GM12864 (cell line): ENCODE measurements around the gene CCDC32.

Experiments used
- DNase-seq: peaks from one replicate; pipeline ENCODE4 v3.0.0-alpha.2; 2011; ENCODE audit warnings: low read depth
- H3K4me3 ChIP-seq: 2 replicates; pipeline ENCODE4 v1.5.1; 2011; ENCODE audit warnings: mild to moderate bottlenecking, low read depth, low read length, control low read depth
- CTCF ChIP-seq: IDR thresholded peaks from 2 replicates; pipeline ENCODE4 v1.5.1; 2011; ENCODE audit warnings: low read depth, mild to moderate bottlenecking, moderate library complexity, low read length, control low read depth, inconsistent platforms; ENCODE audit errors: missing control alignments

The CCDC32 gene

DNA sequence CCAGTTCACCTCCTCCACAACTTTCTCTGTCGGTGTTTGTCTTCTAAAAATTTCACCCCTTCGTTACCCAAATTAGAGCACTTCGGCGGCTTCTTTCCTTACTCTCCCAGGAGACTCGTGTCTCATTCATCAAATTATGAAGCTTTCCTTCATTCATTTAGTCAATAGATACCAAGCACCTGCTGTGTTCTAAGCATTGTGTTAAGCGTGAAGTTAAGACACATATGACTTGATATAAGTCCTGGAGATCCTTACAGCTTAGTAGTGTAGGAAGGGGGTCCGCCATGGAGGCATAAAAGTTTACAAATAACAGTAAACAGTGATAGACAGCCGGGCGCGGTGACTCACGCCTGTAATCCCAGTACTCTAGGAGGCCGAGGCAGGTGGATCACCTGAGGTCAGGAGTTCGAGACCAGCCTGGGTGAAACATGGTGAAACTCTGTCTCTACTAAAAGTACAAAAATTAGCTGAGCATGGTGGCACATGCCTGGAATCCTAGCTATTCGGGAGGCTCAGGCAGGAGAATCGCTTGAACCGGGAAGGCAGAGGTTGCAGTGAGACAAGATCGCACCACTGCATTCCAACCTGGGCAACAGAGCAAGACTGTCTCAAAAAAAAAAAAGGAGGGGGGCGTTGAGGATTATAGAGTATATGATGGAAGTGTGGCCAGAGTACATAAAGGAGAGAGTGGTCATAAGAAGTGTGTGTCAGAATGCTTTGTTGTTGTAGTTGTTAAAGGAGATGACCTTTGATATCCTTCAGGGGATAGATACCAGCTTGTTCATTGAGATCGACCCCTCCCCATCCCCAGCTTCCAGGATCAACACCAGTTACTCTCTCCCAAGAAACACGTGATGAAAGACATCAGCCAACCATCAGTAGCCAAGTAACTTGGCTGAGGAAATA lies 744 bp upstream of the CCDC32 start:
- H3K4me3 ChIP-seq: peak overlapping the region; percentile 67
- no peak for TF ChIP-seq CTCF
- no peak for DNase-seq

DNA sequence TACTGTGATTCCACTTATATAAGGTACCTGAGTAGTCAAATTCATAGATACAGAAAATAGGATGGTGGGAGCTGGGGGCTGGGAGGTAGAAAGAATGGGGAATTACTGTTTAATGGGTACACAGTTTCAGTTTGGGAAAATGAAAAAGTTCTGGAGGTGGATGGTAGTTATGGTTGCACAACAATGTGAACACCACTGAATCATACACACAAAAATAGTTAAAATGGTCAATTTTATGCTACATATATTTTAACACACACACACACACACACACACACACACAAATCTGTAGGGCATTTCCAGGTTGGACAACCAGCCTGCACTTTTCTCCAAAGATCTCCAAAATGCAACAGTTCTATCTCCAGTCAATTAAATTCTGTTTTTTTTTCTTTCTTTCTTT lies 1.4 kb downstream of the CCDC32 start:
- peak overlapping the region; percentile 15; the same call in 1 of the 2 replicates for H3K4me3 ChIP-seq
- DNase-seq: no peak
- no peak for TF ChIP-seq CTCF

DNA sequence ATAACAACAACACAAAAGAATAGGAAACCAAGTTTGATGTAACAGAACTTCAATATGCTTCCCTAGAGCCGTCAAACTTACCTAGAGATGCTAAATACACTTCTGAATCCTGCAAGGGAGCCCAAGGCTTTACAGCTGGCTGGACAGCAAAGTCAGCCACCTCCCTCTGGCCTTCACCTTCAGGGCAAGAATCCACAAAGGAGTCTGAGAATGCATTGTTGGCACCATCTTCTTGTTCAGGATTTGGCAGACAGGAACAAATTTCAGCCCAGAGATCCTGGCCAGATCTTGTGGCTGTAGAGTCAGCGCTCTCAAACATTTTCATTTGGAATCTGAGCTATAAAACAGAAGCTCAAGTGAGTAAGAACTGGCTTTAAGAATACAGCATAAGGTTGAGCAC lies 2.2 kb downstream of the CCDC32 start:
- no peak for TF ChIP-seq CTCF
- no peak overlapping the region for H3K4me3 ChIP-seq
- no peak for DNase-seq

DNA sequence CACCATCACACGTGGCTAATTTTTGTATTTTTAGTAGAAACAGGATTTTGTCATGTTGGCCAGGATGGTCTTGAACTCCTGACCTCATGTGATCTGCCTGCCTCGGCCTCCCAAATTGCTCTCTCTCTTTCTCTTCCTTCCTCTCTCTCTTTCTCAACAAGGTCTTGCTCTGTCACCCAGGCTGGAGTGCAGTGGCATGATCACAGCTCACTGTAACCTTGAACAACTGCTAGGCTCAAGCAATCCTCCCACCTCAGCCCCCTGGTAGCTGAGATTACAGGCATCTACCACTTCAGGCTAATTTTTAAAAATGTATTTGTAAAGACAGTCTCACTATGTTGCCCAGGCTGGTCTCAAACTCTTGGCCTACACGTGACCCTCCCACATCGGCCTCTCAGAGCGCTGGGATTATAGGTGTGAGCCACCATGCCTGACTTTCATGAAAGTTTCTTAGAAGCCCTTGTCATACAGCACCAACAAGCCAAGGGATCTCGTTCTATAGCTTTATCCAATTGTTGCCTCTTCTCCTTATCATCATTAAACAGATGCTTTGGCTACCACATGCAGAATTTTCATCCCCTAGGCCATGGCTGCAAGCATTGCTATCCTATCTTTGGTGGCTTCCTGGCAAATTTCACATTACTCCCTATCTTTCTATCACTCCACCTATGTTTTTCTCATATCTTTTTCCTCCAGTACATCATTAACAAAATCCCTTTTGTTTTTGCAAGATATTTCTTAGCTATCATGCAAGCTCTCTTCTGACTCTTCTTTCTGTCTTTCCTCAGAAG lies 5.7 kb downstream of the CCDC32 start:
- no peak for DNase-seq
- H3K4me3 ChIP-seq: peak overlapping the region; percentile 20
- TF ChIP-seq CTCF: no peak

DNA sequence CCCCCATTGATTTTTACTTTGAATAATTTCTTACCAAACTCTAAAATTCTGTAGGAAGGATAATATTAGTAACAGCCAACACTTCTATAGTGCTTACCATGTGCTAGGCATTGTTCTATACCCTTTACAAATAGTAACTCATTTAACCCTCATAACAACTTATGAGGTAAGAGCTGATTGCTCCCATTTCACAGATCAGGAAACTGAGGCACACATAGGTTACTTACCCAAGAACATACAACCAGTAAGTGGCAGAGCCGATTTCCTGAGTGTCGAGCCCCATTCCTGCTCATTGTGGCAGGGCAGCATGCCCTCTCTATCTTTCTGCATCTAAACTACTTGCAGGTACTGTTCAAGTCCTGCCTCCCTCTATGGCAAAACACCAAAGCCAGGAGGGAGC lies 9.0 kb downstream of the CCDC32 start:
- H3K4me3 ChIP-seq: no peak overlapping the region
- TF ChIP-seq CTCF: no peak
- no peak for DNase-seq

- peak overlapping the region; percentile 14 for H3K4me3 ChIP-seq
- TF ChIP-seq CTCF: no peak
- no peak for DNase-seq
Observed at GRCh38 chr15:40554161-40554525, 10.7 kb downstream of the CCDC32 start.
